ACC112 (cell line): Measurements from ENCODE around the gene NOD2.
A peak's percentile ranks its signal among the peaks of the same experiment; 100 is the strongest.

Experiments used
- H2AFZ ChIP-seq: fragments of 200-600 bp; sonication (generic); one replicate; pipeline ENCODE4 v1.6.0; 2017; ENCODE audit warnings: antibody characterized with exemption, low read length; ENCODE audit not compliant: unreplicated experiment
- H3K27ac ChIP-seq: fragments of 200-600 bp; sonication (generic); 2 replicates; pipeline ENCODE4 v1.5.1; 2014; ENCODE audit warnings: low read depth, mild to moderate bottlenecking, antibody characterized with exemption, low read length, moderate library complexity
- H3K27me3 ChIP-seq: fragments of 200-600 bp; sonication (generic); 2 replicates; pipeline ENCODE4 v1.6.1; 2014; ENCODE audit warnings: mild to moderate bottlenecking, antibody characterized with exemption, low read length, moderate library complexity, mixed read lengths; ENCODE audit not compliant: insufficient read depth
- H3K36me3 ChIP-seq: fragments of 200-600 bp; sonication (generic); 2 replicates; pipeline ENCODE4 v1.6.1; 2016; ENCODE audit warnings: mild to moderate bottlenecking, antibody characterized with exemption, low read length, moderate library complexity, mixed read lengths; ENCODE audit not compliant: insufficient read depth
- H3K4me1 ChIP-seq: fragments of 200-600 bp; sonication (generic); one replicate; pipeline ENCODE4 v1.6.1; 2016; ENCODE audit warnings: low read length, mixed read lengths; ENCODE audit not compliant: insufficient read depth, unreplicated experiment, control insufficient read depth
- H3K4me3 ChIP-seq: fragments of 200-600 bp; sonication (generic); 2 replicates; pipeline ENCODE4 v1.5.1; 2014; ENCODE audit warnings: mild to moderate bottlenecking, low read depth, low read length
- H3K79me2 ChIP-seq: fragments of 200-600 bp; sonication (generic); one replicate; pipeline ENCODE4 v1.6.0; 2016; ENCODE audit warnings: low read length; ENCODE audit not compliant: control insufficient read depth, unreplicated experiment, insufficient read depth

Gene NOD2

DNA sequence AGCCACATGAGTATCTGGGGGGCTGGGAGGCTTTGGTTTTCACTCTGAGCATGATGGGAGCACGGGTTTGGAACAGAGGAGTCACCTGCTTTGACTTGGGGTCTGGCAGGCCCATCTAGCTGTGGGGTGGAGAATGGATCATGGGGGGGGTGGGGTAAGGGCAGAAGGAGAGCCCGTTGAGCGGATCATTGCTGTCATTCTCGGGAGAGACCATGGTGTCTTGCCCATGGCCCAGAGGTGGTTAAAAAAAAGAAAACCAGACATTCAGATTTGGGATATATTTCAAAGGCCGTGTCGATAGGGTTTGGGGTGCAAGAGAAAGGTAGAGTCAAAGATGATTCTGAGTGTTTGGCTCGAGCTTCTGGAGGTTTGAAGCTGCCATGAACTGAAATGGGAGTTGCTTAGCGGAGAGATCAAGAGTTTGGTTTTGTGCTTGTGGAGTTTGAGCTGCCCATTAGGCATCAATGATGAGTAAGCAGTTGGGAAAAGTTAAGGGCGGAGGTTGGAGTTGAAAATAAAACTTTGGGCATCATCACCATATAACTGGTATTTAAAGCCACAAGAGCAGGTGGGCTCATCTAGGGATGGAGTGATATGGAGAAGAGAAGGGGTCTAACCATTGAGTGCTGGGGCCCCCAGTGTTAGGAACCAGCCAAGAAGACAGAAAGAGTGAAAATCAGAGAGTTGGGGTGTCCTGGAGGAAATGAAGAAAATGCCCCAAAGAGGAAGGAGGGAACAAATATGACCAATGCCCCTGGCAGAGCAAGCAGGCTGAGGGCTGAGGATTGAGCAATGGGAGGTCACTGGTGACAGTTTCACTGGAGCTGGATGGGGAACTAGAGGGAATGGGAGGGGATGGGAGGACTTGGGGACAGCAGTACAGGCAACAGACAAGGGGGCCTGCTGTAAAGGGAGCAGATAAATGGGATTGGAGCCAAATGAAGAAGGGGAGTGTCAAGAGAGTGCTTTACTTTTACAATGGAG is 1.9 kb downstream of the NOD2 start:
- no peak overlapping the region for H3K4me3 ChIP-seq
- peaks cover 12% of the 10 kb centered on the region for H3K4me1 ChIP-seq
- no peaks in the 10 kb centered on the region for H3K36me3 ChIP-seq
- no peaks in the 10 kb centered on the region for H3K79me2 ChIP-seq
- H3K27ac ChIP-seq = no peak overlapping the region
- H3K27me3 ChIP-seq = peaks cover 14% of the 10 kb centered on the region
- H2AFZ ChIP-seq = no peak overlapping the region

- Histone ChIP-seq H3K4me3 (no peak overlapping the region), H3K27me3 (peaks cover 14% of the 10 kb centered on the region), H3K4me1 (peaks cover 12% of the 10 kb centered on the region), H3K79me2 (no peaks in the 10 kb centered on the region), H3K27ac (no peak overlapping the region), H2AFZ (no peak overlapping the region), H3K36me3 (no peaks in the 10 kb centered on the region)
Measured at GRCh38 chr16:50696126-50696525, 2.7 kb downstream of the NOD2 start.

- peaks cover 14% of the 10 kb centered on the region for H3K27me3 ChIP-seq
- H3K4me3 ChIP-seq = no peak overlapping the region
- no peaks in the 10 kb centered on the region for H3K79me2 ChIP-seq
- no peaks in the 10 kb centered on the region for H3K36me3 ChIP-seq
- no peak overlapping the region for H2AFZ ChIP-seq
- H3K4me1 ChIP-seq = peaks cover 12% of the 10 kb centered on the region
- H3K27ac ChIP-seq = peak overlapping the region; percentile 10; the same call in 1 of the 2 replicates
Measured at GRCh38 chr16:50696575-50697420, 3.4 kb downstream of the NOD2 start.

GRCh38 chr16:50697421-50697715 is 4.0 kb downstream of the NOD2 start:
- peaks cover 12% of the 10 kb centered on the region for H3K4me1 ChIP-seq
- peak overlapping the region; percentile 86 for H2AFZ ChIP-seq
- H3K4me3 ChIP-seq = peak overlapping the region; percentile 69; the same call in 1 of the 2 replicates
- peak overlapping the region; percentile 24; the same call in 1 of the 2 replicates for H3K27ac ChIP-seq
- no peaks in the 10 kb centered on the region for H3K36me3 ChIP-seq
- H3K79me2 ChIP-seq = no peaks in the 10 kb centered on the region
- H3K27me3 ChIP-seq = peaks cover 14% of the 10 kb centered on the region

GRCh38 chr16:50697881-50698767 is 4.7 kb downstream of the NOD2 start:
- peak overlapping the region; percentile 69 for H3K4me3 ChIP-seq
- peaks cover 12% of the 10 kb centered on the region for H3K4me1 ChIP-seq
- H2AFZ ChIP-seq = peak overlapping the region; percentile 86
- peak overlapping the region; percentile 24; the same call in 1 of the 2 replicates for H3K27ac ChIP-seq
- H3K79me2 ChIP-seq = no peaks in the 10 kb centered on the region
- H3K36me3 ChIP-seq = no peaks in the 10 kb centered on the region
- H3K27me3 ChIP-seq = peaks cover 14% of the 10 kb centered on the region

- 0 out of 2 replicates have a peak, but pooled peaks cover 5% of the 10 kb centered on the region for H3K27me3 ChIP-seq
- no peak overlapping the region for H3K4me3 ChIP-seq
- H3K79me2 ChIP-seq = no peaks in the 10 kb centered on the region
- H3K36me3 ChIP-seq = no peaks in the 10 kb centered on the region
- peaks cover 12% of the 10 kb centered on the region for H3K4me1 ChIP-seq
- H2AFZ ChIP-seq = no peak overlapping the region
- no peak overlapping the region for H3K27ac ChIP-seq
Measured at GRCh38 chr16:50699326-50700159, 6.1 kb downstream of the NOD2 start.

GRCh38 chr16:50702725-50703124 is 9.3 kb downstream of the NOD2 start:
- H3K27ac ChIP-seq = no peak overlapping the region
- H3K4me1 ChIP-seq = peaks cover under 1% of the 10 kb centered on the region
- H3K79me2 ChIP-seq = no peaks in the 10 kb centered on the region
- H2AFZ ChIP-seq = no peak overlapping the region
- no peak overlapping the region for H3K4me3 ChIP-seq
- peaks cover 19% of the 10 kb centered on the region for H3K27me3 ChIP-seq
- no peaks in the 10 kb centered on the region for H3K36me3 ChIP-seq

DNA sequence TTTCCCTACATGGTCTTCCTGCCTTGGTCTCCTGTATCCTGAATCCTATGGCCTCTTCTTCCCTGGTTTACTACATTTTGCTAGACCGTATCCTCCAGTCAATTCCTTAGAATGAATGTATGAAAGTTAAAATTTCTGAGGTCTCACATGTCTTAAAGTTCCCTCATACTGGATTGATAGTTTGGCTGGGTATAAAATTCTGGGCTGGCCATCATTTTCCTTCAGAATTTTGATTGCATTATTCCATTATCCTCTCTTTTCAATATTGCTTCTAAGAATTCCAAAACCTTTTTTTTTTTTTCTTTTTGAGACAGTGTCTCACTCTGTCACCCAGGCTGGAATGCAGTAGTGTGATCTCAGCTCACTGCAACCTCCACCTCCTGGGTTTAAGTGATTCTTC is 10.8 kb downstream of the NOD2 start:
- Histone ChIP-seq H3K36me3 (no peaks in the 10 kb centered on the region), H2AFZ (no peak overlapping the region)

GRCh38 chr16:50705436-50706110 is 12.2 kb downstream of the NOD2 start:
- H3K27ac ChIP-seq = no peak overlapping the region
- no peaks in the 10 kb centered on the region for H3K36me3 ChIP-seq
- H2AFZ ChIP-seq = no peak overlapping the region
- H3K4me3 ChIP-seq = no peak overlapping the region
- H3K79me2 ChIP-seq = no peaks in the 10 kb centered on the region
- H3K27me3 ChIP-seq = peaks cover 40% of the 10 kb centered on the region
- H3K4me1 ChIP-seq = no peaks in the 10 kb centered on the region

More for the DNA sequence above, 10.8 kb downstream of the NOD2 start:
- Histone ChIP-seq H3K4me1 (no peaks in the 10 kb centered on the region), H3K27ac (no peak overlapping the region), H3K79me2 (no peaks in the 10 kb centered on the region), H3K27me3 (peaks cover 31% of the 10 kb centered on the region), H3K4me3 (no peak overlapping the region)
